SK-MEL-5 (cell line): ENCODE results near the gene STARD9. TPM values are rescaled to one million over a fixed set of nuclear protein-coding genes. Genes with fewer than 3 reads are reported as not detected.
"Not testable (repeated sequence)": the region's sequence is repeated elsewhere in the genome, so short reads cannot be mapped to it uniquely, and the experiment has no call there.

Source experiments
- DNase-seq: peaks from one replicate; pipeline ENCODE4 v3.0.0-alpha.2; 2016; ENCODE audit warnings: low read depth, low spot score
- in situ Hi-C: cut with HindIII; loops from 2 replicates; pipeline ENCODE4 v1.10.0; 2016; ENCODE audit warnings: low sequenced_read_pairs, high pct_unique_total_duplicates, low pct_unique_long_range_greater_than_20kb
- total RNA-seq: library from RNA; depleted of rRNA; stranded (reverse); fragments of >200 nt; shearing (Covaris generic); gene quantifications from 2 replicates; pipeline ENCODE4 v1.2.3, GENCODE V29; 2014

Gene STARD9
- total RNA-seq, 1 experiment from 2014 or later, result 2.1 TPM

DNA sequence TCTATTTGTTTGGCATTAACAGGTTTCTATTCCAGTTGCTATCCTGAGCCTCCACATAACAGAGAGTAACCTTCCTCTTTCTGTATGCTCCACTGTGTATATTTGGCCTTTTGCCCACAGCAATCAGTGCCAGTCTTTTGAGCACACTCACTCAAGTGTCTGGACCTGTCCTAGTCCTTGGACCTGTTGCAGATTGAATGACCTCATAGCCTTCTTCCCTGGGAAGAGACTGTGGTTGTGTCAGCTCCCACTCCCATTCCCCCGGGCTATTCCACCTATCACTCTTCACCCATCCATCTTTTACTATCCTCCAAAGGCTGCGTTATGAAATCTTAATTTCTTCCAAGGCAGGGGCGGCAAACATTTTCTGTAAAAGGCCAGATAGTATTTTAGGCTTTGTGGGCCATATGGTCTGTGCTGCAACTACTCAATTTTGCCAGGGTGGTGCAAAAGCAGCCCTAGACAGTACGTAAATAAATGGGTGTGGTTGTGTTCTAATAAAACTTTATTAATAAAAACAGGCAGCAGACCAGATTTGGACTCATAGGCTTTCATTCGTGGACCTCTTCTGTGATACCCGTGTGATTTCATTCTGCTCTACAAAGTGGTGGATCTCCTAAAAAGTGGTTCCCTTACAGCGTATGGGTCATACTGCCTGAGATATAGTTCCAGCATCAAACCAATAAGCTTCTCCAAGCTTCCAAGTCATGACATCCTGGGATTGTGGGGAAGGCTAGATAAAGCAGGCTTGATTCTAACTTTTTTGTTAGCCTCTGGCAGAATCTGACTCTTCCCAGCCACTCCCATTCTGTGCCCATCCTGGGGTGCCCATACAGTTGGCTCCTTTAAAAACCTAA, 104.1 kb downstream of the STARD9 start:
- no peak for DNase-seq
- in situ Hi-C loops, result no loop called here

DNA sequence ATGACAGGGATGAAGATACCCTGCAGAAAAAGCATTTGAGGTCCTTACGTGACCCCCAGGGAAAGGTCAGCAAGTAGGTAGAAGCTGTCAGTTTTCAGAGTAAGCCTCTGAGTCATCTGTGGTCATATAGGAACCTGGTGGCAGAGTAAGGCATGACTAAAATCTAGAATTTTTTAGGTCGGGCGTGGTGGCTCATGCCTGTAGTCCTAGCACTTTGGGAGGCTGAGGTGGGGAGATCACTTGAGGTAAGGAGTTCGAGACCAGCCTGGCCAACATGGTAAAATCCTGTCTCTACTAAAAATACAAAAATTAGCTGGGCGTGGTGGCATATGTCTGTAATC, 104.7 kb downstream of the STARD9 start:
- DNase-seq, in situ Hi-C loops: not testable (repeated sequence)

DNA sequence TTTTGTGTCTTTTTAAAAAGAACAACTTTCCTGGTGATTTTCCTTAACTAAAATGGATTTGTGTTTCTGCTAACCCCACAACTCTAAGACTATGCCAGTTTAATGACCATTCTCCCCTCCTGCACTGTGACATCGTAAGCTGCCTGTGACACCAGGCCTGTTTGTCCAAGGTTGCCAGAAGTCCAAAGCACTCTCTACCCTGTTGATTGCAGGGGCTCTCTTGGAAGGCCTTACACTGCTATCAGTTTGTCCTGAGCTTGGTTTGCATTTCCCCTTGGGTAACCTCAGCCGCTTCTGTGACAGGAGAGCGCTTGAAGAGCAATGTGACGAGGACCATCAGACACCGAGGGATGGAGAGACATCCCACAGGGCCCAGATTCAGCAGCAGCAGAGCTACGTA, 105.7 kb downstream of the STARD9 start:
- in situ Hi-C loops, result no loop called here
- DNase-seq, result no peak

DNA sequence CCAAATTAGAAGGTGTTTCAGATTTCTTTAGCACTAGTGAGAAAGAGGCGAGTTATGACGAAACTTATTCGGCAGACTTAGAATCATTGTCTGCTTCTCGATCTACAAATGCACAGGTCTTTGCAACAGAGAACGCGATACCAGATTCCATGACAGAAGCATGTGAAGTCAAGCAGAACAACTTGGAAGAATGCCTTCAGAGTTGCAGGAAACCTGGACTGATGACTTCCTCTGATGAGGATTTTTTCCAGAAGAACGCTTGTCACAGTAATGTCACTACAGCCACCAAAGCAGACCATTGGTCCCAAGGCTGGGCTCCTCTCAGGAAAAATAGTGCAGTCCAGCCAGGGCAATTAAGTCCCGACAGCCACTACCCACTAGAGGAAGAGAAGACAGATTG, 110.9 kb downstream of the STARD9 start:
- in situ Hi-C loops, result no loop called here
- DNase-seq, result no peak

DNA sequence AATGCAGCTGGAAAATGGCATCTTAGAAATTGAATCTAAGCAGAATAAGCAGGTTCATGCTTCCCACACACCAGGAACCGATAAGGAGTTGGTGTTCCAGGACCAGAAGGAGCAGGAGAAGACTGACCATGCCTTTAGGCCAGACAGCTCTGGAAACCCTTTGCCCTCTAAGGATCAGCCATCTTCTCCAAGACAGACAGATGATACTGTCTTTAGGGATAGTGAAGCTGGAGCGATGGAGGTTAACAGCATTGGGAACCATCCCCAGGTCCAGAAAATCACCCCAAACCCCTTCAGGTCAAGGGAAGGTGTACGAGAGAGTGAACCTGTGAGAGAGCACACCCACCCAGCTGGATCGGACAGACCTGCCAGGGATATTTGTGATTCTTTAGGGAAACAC, 112.3 kb downstream of the STARD9 start:
- in situ Hi-C loops, result no loop called here
- DNase-seq, result no peak

DNA sequence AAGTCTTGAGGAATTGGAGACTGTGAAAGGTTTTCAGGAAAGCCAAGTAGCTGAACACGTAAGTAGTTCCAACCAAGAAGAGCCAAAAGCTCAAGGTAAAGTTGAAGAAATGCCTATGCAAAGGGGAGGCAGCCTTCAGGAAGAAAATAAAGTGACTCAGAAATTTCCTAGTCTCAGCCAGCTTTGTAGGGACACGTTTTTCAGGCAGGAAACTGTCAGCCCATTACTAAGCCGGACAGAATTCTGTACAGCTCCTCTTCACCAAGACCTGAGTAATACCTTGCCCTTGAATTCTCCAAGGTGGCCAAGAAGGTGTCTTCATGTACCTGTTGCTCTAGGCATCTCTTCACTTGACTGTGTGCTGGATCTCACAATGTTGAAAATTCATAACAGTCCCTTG, 112.9 kb downstream of the STARD9 start:
- no peak for DNase-seq
- in situ Hi-C loops, result no loop called here

DNA sequence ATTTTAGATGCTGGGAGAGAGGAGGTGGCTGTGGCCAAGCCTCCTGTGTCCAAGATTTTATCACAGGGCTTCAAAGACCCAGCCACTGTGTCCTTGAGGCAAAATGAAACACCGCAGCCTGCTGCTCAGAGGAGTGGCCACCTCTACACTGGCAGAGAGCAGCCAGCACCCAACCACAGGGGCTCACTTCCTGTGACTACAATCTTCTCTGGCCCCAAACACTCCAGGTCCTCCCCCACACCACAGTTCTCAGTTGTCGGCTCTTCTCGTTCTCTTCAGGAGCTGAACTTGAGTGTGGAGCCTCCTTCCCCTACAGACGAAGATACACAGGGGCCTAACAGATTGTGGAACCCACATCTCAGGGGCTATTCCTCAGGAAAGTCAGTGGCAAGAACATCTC, 115.9 kb downstream of the STARD9 start:
- no peak for DNase-seq
- in situ Hi-C loops, result no loop called here

GRCh38 chr15:42691770-42692169, 116.4 kb downstream of the STARD9 start:
- DNase-seq, result no peak
- in situ Hi-C loops, result no loop called here

DNA sequence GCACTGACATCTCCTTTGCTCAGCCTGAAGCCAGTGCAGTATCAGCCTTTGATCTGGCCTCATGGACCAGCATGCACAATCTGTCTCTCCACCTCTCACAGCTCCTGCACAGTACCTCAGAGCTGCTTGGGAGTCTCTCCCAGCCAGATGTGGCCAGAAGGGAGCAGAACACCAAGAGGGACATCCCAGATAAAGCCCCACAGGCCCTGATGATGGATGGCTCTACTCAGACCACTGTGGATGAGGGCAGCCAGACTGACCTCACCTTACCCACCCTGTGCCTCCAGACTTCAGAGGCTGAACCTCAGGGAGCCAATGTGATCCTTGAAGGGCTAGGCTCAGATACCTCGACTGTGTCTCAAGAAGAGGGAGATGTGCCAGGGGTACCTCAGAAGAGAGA, 117.1 kb downstream of the STARD9 start:
- no peak for DNase-seq
- in situ Hi-C loops, result no loop called here

GRCh38 chr15:42692997-42693396, 117.6 kb downstream of the STARD9 start:
- in situ Hi-C loops, result no loop called here
- no peak for DNase-seq

- DNase-seq, result no peak
- in situ Hi-C loops, result no loop called here
Measured at GRCh38 chr15:42693496-42693895, 118.1 kb downstream of the STARD9 start.

GRCh38 chr15:42693942-42694341, 118.5 kb downstream of the STARD9 start:
- in situ Hi-C loops, result no loop called here
- DNase-seq, result no peak

DNA sequence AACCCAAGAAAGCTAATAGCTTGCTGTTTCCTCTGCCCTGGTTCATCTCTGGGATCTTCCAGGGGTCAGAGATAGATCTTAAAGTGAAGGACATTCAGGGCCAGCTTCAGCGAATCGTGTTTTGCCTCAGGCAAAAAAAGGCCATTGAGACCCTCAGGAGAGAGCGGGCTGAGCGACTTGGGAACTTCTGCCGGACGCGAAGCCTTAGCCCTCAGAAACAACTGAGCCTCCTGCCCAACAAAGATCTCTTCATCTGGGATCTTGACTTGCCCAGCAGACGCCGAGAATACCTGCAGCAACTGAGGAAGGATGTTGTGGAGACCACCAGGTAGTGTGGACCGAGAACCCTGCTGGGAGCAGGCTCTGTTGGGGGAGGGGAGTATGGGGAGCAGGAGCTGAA, 119.0 kb downstream of the STARD9 start:
- in situ Hi-C loops, result no loop called here
- no peak for DNase-seq

DNA sequence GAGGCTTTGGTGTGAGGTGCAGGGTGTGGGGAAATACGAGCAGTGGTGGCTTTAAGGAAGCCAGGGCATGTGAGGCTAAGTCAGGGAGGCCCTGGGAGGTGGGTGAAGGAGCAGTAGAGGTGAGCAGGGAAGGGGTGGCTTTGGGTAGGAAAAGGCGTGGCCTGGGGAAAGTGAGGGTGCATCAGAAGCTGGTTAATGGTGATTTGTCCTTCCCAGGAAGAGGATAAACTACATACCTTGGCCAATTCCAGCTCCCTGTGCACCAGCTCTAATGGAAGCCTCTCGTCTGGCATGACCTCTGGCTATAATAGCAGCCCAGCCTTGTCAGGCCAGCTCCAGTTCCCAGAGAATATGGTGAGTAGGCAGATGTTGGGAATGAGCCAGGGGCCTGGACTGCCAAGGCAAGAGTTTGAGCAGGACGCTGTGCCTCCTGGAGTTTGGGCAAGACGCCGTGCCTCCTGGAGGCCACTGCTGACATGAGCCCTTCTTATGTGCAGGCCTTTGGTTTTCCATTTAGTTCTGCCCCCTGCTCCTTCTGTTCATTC, 120.2 kb downstream of the STARD9 start:
- in situ Hi-C loops, result no loop called here
- no peak for DNase-seq

DNA sequence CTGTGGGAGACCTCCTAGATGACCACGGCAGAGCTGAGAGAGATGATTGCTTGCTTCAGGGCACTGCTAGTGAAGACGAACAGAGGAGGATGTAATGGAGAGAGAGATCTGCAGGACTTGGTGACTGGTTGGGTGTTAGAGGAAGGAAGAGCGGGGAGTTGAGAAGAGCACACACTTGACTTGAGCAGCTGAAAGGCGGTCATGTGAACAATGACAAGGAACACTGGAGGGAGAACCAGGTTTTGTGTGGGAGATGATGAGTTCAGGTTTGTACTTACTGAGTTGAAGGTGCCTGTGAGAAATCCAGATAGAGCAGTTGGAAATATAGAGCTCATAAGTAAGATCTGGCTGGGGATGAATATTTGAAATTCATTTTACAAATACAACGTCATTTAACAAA, 121.2 kb downstream of the STARD9 start:
- in situ Hi-C loops, result no loop called here
- no peak for DNase-seq

GRCh38 chr15:42704492-42704926, 129.1 kb downstream of the STARD9 start:
- in situ Hi-C loops, result no loop called here
- peak; percentile 81 for DNase-seq

DNA sequence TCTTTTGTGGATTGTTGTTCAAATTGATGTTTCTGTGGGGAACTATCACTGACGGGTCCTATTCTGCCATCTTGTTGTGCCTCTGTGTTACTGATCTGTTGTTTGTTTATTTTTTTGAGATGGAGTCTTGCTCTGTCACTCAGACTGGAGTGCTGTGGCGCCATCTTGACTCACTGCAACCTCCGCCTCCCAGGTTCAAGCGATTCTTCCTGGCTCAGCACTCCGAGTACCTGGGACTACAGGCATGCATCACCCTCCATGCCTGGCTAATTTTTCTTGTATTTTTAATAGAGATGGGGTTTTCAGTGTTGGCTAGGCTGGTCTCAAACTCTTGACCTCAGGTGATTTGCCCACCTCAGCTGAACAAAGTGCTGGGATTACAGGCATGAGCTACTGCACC, 129.9 kb downstream of the STARD9 start:
- in situ Hi-C loops, result no loop called here
- DNase-seq, result no peak

GRCh38 chr15:42707068-42707467, 131.7 kb downstream of the STARD9 start:
- in situ Hi-C loops, result no loop called here
- no peak for DNase-seq

DNA sequence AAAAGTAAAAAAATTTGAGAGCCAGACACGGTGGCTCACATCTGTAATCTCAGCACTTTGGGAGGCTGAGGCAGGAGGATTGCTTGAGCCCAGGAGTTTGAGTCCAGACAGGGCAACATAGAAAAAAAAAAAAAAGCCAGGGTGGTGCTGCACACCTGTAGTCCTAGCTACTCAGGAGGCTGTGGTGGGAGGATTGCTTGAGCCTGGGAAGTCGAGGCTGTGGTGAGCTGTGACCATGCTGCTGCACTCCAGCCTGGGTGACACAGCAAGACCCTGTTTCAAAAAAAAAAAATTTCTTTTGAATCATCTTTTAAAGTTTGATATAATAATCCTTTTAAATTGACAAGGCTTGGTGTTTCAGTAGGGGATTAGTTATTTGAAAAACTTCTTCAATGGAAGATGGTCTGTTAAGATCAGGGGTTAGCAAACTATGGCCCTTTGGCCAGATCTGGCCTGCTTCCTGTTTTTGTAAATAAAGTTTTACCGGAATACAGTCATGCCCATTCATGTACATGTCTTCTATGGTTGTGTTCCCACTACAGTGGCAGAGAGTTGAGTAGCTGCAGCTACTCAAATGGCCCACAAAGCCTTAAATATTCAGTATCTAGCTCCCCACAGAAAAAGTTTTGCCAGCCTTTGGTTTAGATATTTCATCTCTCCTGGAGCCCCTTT, 132.6 kb downstream of the STARD9 start:
- DNase-seq, result peak; percentile 5
- in situ Hi-C loops, result no loop called here
